HepG2 (cell line): Measurements from ENCODE around the gene DENND2D. TPM values are rescaled to one million over a fixed set of nuclear protein-coding genes. Genes with fewer than 3 reads are reported as not detected.

Source experiments
- CHCHD3 ChIP-seq: sonication (generic); formaldehyde crosslinking; IDR thresholded peaks from 2 replicates; pipeline ENCODE4 v1.8.0; 2022; ENCODE audit warnings: mild to moderate bottlenecking, missing genetic modification reagents, moderate library complexity
- HNF1A ChIP-seq, 2 experiments: sonication (generic) in 1 of 2; formaldehyde crosslinking in 1 of 2; IDR thresholded peaks; 2 replicates each; pipeline versions ENCODE4 v1.4.0 to v1.6.1; 2016 to 2020; ENCODE audit warnings: borderline replicate concordance in 1 of 2, low read depth in 1 of 2, mild to moderate bottlenecking in 1 of 2, missing genetic modification reagents in 1 of 2
- IRX3 ChIP-seq: sonication (generic); formaldehyde crosslinking; IDR thresholded peaks from 2 replicates; pipeline ENCODE4 v1.8.1; 2023; ENCODE audit warnings: mild to moderate bottlenecking, low read depth, missing genetic modification reagents, borderline replicate concordance
- LCORL ChIP-seq, 2 experiments: fragments of 450-650 bp in 1 of 2; sonication (generic) in 1 of 2; formaldehyde crosslinking in 1 of 2; IDR thresholded peaks; 2 replicates each; pipeline versions ENCODE4 v1.5.0 to v1.6.1; 2017 to 2020; ENCODE audit warnings: antibody characterized with exemption in 1 of 2, missing genetic modification reagents in 1 of 2
- MED13 ChIP-seq: sonication (generic); formaldehyde crosslinking; IDR thresholded peaks from 2 replicates; pipeline ENCODE4 v1.5.0; 2020; ENCODE audit warnings: missing genetic modification reagents
- NR2F1 ChIP-seq, 2 experiments: fragments of 450-650 bp in 1 of 2; formaldehyde crosslinking in 1 of 2; IDR thresholded peaks; 2 replicates each; pipeline versions ENCODE4 v1.5.0 to v1.6.1; 2016 to 2020; ENCODE audit warnings: mild to moderate bottlenecking in 1 of 2, missing compliant biosample characterization in 1 of 2, missing genetic modification reagents in 1 of 2, moderate library complexity in 1 of 2
- PPARG ChIP-seq: conservative IDR thresholded peaks from 2 replicates; pipeline ENCODE4 v1.6.1; 2016; ENCODE audit warnings: missing biosample characterization, missing genetic modification reagents
- SALL1 ChIP-seq: sonication (generic); formaldehyde crosslinking; IDR thresholded peaks from 2 replicates; pipeline ENCODE4 v1.8.0; 2022; ENCODE audit warnings: mild to moderate bottlenecking, missing genetic modification reagents
- SMAD1 ChIP-seq: sonication (generic); formaldehyde crosslinking; IDR thresholded peaks from 2 replicates; pipeline ENCODE4 v1.4.0; 2020; ENCODE audit warnings: missing genetic modification reagents, low read depth, mild to moderate bottlenecking, borderline replicate concordance
- THAP9 ChIP-seq: sonication (generic); formaldehyde crosslinking; IDR thresholded peaks from 2 replicates; pipeline ENCODE4; 2020; ENCODE audit warnings: missing genetic modification reagents, mild to moderate bottlenecking, borderline replicate concordance
- ZBTB7A ChIP-seq: sonication (generic); formaldehyde crosslinking; IDR thresholded peaks from 2 replicates; pipeline ENCODE4 v1.8.0; 2022; ENCODE audit warnings: mild to moderate bottlenecking, missing genetic modification reagents
- ZNF20 ChIP-seq: sonication (generic); formaldehyde crosslinking; IDR thresholded peaks from 2 replicates; pipeline ENCODE4 v1.4.0; 2020; ENCODE audit warnings: mild to moderate bottlenecking, moderate library complexity, missing genetic modification reagents
- ZNF224 ChIP-seq: sonication (generic); formaldehyde crosslinking; IDR thresholded peaks from 2 replicates; pipeline ENCODE4 v1.5.0; 2020; ENCODE audit warnings: mild to moderate bottlenecking, missing genetic modification reagents
- ZNF234 ChIP-seq: sonication (generic); formaldehyde crosslinking; conservative IDR thresholded peaks from 2 replicates; pipeline ENCODE4 v1.5.1; 2020; ENCODE audit warnings: mild to moderate bottlenecking, missing genetic modification reagents
- ZNF569 ChIP-seq: sonication (generic); formaldehyde crosslinking; IDR thresholded peaks from 2 replicates; pipeline ENCODE4 v1.5.0; 2020; ENCODE audit warnings: mild to moderate bottlenecking, missing genetic modification reagents, moderate library complexity, borderline replicate concordance
- ZNF598 ChIP-seq: sonication (generic); formaldehyde crosslinking; IDR thresholded peaks from 2 replicates; pipeline ENCODE4 v1.5.1; 2020; ENCODE audit warnings: mild to moderate bottlenecking, missing genetic modification reagents, borderline replicate concordance
- ZNF749 ChIP-seq: sonication (generic); formaldehyde crosslinking; IDR thresholded peaks from 2 replicates; pipeline ENCODE4 v1.8.0; 2022; ENCODE audit warnings: mild to moderate bottlenecking, missing genetic modification reagents, moderate library complexity, borderline replicate concordance
- ZNF792 ChIP-seq: IDR thresholded peaks from 2 replicates; pipeline ENCODE4 v1.6.1; 2016
- polyA plus RNA-seq, 8 experiments: library from polyadenylated mRNA; depleted of rRNA in 3 of 8; stranded (reverse) in 7 of 8; unstranded in 1 of 8; fragments of >200 nt; fragmentation: Illumina TruSeq in 4 of 8; extraction: Trizol in 4 of 8; gene quantifications; 2 replicates each; pipeline versions ENCODE4 v1.2.1 to v1.2.3, GENCODE V29; 2011 to 2016; ENCODE audit warnings: low read depth in 4 of 8, missing spikeins in 1 of 8, mixed read lengths in 1 of 8; ENCODE audit not compliant: insufficient read depth in 1 of 8
- total RNA-seq, 5 experiments: library from RNA; depleted of rRNA; stranded (reverse); fragments of >200 nt; fragmentation: Illumina TruSeq; extraction: Trizol; gene quantifications; 2 replicates each; pipeline ENCODE4 v1.2.3, GENCODE V29; 2016; ENCODE audit warnings: low read depth in 1 of 5

DENND2D gene
- total and polyA plus RNA-seq, 2 of the 13 experiments (the other 11 are each of a cell fraction or from before 2014, with no cell fraction given), result 0.04 TPM; not detected in 1

- TF ChIP-seq ZNF792 (CRISPR knock-in tag) (no peak), ZNF20 (no peak), IRX3 (CRISPR knock-in tag) (no peak), ZNF749 (no peak), ZNF598 (CRISPR knock-in tag) (no peak), ZNF224 (no peak), ZNF569 (CRISPR knock-in tag) (no peak), SMAD1 (CRISPR knock-in tag) (no peak), MED13 (CRISPR knock-in tag) (no peak), PPARG (CRISPR knock-in tag) (no peak), NR2F1 (CRISPR knock-in tag; IDR thresholded peaks at IDR 0.05) (no peak), THAP9 (CRISPR knock-in tag) (0 out of 2 replicates have a peak, but pooled peaks have one; percentile 33), ZBTB7A (CRISPR knock-in tag) (no peak), HNF1A (IDR thresholded peaks at IDR 0.05; ENCODE audit: low read depth) (no peak), HNF1A (CRISPR knock-in tag; IDR thresholded peaks at IDR 0.05; ENCODE audit: borderline replicate concordance) (no peak), SALL1 (CRISPR knock-in tag) (0 out of 2 replicates have a peak, but pooled peaks have one; percentile 8), LCORL (IDR thresholded peaks at IDR 0.05) (no peak), LCORL (CRISPR knock-in tag; IDR thresholded peaks at IDR 0.05) (0 out of 2 replicates have a peak, but pooled peaks have one; percentile 11), ZNF234 (no peak), CHCHD3 (CRISPR knock-in tag) (no peak)
Measured at GRCh38 chr1:111202707-111203623, 2.5 kb upstream of the DENND2D start (continued).
